HepG2 (cell line): Measurements from ENCODE around the gene PDGFA. TPM values are rescaled to one million over a fixed set of nuclear protein-coding genes. Genes with fewer than 3 reads are reported as not detected.

Source experiments
- EHMT2 ChIP-seq: fragments of 200-600 bp; sonication (generic); IDR thresholded peaks from 2 replicates; pipeline ENCODE4 v1.7.0; 2017; ENCODE audit warnings: antibody characterized with exemption, low read depth, low read length, borderline replicate concordance
- FOXP4 ChIP-seq: sonication (generic); formaldehyde crosslinking; IDR thresholded peaks from 2 replicates; pipeline ENCODE4 v1.4.0; 2020; ENCODE audit warnings: missing genetic modification reagents
- MTA1 ChIP-seq: sonication (generic); formaldehyde crosslinking; IDR thresholded peaks from 2 replicates; pipeline ENCODE4 v1.4.0; 2020; ENCODE audit warnings: missing genetic modification reagents, mild to moderate bottlenecking, borderline replicate concordance
- NPAS2 ChIP-seq: sonication (generic); formaldehyde crosslinking; IDR thresholded peaks from 2 replicates; pipeline ENCODE4 v1.8.0; 2022; ENCODE audit warnings: mild to moderate bottlenecking, missing genetic modification reagents, borderline replicate concordance
- TGIF2 ChIP-seq: IDR thresholded peaks from 2 replicates; pipeline ENCODE4 v1.6.1; 2016; ENCODE audit warnings: control low read depth, missing compliant biosample characterization
- TOE1 ChIP-seq: sonication (generic); formaldehyde crosslinking; IDR thresholded peaks from 2 replicates; pipeline ENCODE4 v1.4.0; 2020; ENCODE audit warnings: mild to moderate bottlenecking, missing genetic modification reagents
- ZBTB20 ChIP-seq: sonication (generic); formaldehyde crosslinking; IDR thresholded peaks from 2 replicates; pipeline ENCODE4 v1.8.1; 2023; ENCODE audit warnings: missing genetic modification reagents, low read depth, mild to moderate bottlenecking, borderline replicate concordance
- ZBTB26 ChIP-seq: IDR thresholded peaks from 2 replicates; pipeline ENCODE4 v1.6.1; 2016; ENCODE audit warnings: missing compliant biosample characterization, missing genetic modification reagents, borderline replicate concordance
- ZC3H4 ChIP-seq: sonication (generic); formaldehyde crosslinking; IDR thresholded peaks from 2 replicates; pipeline ENCODE4 v1.4.0; 2020; ENCODE audit warnings: missing genetic modification reagents, borderline replicate concordance
- ZNF253 ChIP-seq: sonication (generic); formaldehyde crosslinking; IDR thresholded peaks from 2 replicates; pipeline ENCODE4 v1.8.0; 2022; ENCODE audit warnings: mild to moderate bottlenecking, missing genetic modification reagents, borderline replicate concordance
- ZNF543 ChIP-seq: sonication (generic); formaldehyde crosslinking; IDR thresholded peaks from 2 replicates; pipeline ENCODE4 v1.4.0; 2020; ENCODE audit warnings: mild to moderate bottlenecking, missing genetic modification reagents
- ZNF556 ChIP-seq: sonication (generic); formaldehyde crosslinking; IDR thresholded peaks from 2 replicates; pipeline ENCODE4 v1.4.0; 2020; ENCODE audit warnings: mild to moderate bottlenecking, missing genetic modification reagents, borderline replicate concordance
- ZNF614 ChIP-seq: IDR thresholded peaks from 2 replicates; pipeline ENCODE4 v1.6.1; 2018; ENCODE audit warnings: missing biosample characterization, missing genetic modification reagents, inconsistent platforms, borderline replicate concordance
- ZNF678 ChIP-seq: sonication (generic); formaldehyde crosslinking; IDR thresholded peaks from 2 replicates; pipeline ENCODE4 v1.4.0; 2020; ENCODE audit warnings: mild to moderate bottlenecking, missing genetic modification reagents
- ZNF790 ChIP-seq: sonication (generic); formaldehyde crosslinking; IDR thresholded peaks from 2 replicates; pipeline ENCODE4 v1.8.0; 2022; ENCODE audit warnings: missing genetic modification reagents, mild to moderate bottlenecking, borderline replicate concordance
- ZNF841 ChIP-seq: sonication (generic); formaldehyde crosslinking; IDR thresholded peaks from 2 replicates; pipeline ENCODE4 v1.8.1; 2023; ENCODE audit warnings: missing genetic modification reagents, borderline replicate concordance
- ZSCAN21 ChIP-seq: sonication (generic); formaldehyde crosslinking; IDR thresholded peaks from 2 replicates; pipeline ENCODE4 v1.8.0; 2022; ENCODE audit warnings: mild to moderate bottlenecking, missing genetic modification reagents, moderate library complexity, borderline replicate concordance
- polyA plus RNA-seq, 8 experiments: library from polyadenylated mRNA; depleted of rRNA in 3 of 8; stranded (reverse) in 7 of 8; unstranded in 1 of 8; fragments of >200 nt; fragmentation: Illumina TruSeq in 4 of 8; extraction: Trizol in 4 of 8; gene quantifications; 2 replicates each; pipeline versions ENCODE4 v1.2.1 to v1.2.3, GENCODE V29; 2011 to 2016; ENCODE audit warnings: low read depth in 4 of 8, missing spikeins in 1 of 8, mixed read lengths in 1 of 8; ENCODE audit not compliant: insufficient read depth in 1 of 8
- total RNA-seq, 5 experiments: library from RNA; depleted of rRNA; stranded (reverse); fragments of >200 nt; fragmentation: Illumina TruSeq; extraction: Trizol; gene quantifications; 2 replicates each; pipeline ENCODE4 v1.2.3, GENCODE V29; 2016; ENCODE audit warnings: low read depth in 1 of 5
- TF ChIP-seq, protein P1 (sequence below): sonication (generic); formaldehyde crosslinking; IDR thresholded peaks from 2 replicates; pipeline ENCODE4 v1.5.0; 2020; ENCODE audit warnings: mild to moderate bottlenecking, missing genetic modification reagents
- TF ChIP-seq, protein P2 (sequence below), 2 experiments: IDR thresholded peaks; 2 replicates each; pipeline ENCODE4 v1.6.1; 2011 to 2012; ENCODE audit warnings: low read length in 2 of 2, borderline replicate concordance in 1 of 2, low read depth in 1 of 2, mild to moderate bottlenecking in 1 of 2, moderate library complexity in 1 of 2

PDGFA gene
- total and polyA plus RNA-seq, 2 of the 13 experiments (the other 11 are each of a cell fraction or from before 2014, with no cell fraction given): 1.5 to 3.4 TPM

DNA sequence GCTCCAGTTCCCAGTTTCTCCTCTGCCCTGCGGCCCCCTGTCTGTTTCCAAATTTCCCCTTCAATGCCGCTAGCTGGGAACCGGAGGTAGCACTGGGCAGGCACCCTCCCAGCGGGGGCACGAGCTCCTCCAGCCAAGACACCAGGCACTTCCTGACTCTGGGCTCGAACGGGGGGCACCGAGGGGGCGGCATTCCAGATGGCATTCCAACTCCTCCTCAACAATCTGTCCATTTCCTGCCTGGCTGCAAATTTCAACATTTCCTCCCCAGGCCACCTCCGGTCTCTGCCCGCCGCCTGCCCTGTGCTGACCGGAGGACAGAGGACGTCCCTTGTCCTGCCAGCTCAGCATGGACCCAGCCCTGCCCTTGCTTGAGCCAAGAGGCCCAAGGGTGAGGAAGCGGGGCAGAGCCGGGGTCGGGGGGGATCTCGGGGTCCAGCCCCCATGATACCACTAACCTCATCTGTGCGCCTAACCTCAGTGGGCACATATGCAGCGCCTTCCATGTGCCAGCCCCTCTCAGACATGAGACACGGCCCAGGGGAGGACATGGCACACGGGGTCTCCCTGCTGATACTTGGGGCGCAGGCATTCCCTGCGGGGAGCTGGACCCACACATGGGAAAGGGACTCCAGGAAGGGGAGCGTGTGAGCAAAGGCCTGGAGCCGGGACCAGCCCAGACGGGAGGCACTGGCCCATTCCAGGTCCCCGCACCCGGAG, 58.0 kb downstream of the PDGFA start (continued):
- TF ChIP-seq ZNF841 (CRISPR knock-in tag): no peak
- TF ChIP-seq, protein P1, sequence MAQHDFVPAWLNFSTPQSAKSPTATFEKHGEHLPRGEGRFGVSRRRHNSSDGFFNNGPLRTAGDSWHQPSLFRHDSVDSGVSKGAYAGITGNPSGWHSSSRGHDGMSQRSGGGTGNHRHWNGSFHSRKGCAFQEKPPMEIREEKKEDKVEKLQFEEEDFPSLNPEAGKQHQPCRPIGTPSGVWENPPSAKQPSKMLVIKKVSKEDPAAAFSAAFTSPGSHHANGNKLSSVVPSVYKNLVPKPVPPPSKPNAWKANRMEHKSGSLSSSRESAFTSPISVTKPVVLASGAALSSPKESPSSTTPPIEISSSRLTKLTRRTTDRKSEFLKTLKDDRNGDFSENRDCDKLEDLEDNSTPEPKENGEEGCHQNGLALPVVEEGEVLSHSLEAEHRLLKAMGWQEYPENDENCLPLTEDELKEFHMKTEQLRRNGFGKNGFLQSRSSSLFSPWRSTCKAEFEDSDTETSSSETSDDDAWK: no peak
- TF ChIP-seq ZNF790 (CRISPR knock-in tag): no peak
- no peak for TF ChIP-seq EHMT2
- TF ChIP-seq, protein P2, sequence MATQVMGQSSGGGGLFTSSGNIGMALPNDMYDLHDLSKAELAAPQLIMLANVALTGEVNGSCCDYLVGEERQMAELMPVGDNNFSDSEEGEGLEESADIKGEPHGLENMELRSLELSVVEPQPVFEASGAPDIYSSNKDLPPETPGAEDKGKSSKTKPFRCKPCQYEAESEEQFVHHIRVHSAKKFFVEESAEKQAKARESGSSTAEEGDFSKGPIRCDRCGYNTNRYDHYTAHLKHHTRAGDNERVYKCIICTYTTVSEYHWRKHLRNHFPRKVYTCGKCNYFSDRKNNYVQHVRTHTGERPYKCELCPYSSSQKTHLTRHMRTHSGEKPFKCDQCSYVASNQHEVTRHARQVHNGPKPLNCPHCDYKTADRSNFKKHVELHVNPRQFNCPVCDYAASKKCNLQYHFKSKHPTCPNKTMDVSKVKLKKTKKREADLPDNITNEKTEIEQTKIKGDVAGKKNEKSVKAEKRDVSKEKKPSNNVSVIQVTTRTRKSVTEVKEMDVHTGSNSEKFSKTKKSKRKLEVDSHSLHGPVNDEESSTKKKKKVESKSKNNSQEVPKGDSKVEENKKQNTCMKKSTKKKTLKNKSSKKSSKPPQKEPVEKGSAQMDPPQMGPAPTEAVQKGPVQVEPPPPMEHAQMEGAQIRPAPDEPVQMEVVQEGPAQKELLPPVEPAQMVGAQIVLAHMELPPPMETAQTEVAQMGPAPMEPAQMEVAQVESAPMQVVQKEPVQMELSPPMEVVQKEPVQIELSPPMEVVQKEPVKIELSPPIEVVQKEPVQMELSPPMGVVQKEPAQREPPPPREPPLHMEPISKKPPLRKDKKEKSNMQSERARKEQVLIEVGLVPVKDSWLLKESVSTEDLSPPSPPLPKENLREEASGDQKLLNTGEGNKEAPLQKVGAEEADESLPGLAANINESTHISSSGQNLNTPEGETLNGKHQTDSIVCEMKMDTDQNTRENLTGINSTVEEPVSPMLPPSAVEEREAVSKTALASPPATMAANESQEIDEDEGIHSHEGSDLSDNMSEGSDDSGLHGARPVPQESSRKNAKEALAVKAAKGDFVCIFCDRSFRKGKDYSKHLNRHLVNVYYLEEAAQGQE (IDR thresholded peaks at IDR 0.05; ENCODE audit: borderline replicate concordance in 1 of 2, low read depth in 1 of 2, low read length in 2 of 2): 0 out of 4 replicates have a peak, but pooled peaks of 1 of the 2 experiments have one; percentile 3
- TF ChIP-seq ZNF614 (CRISPR knock-in tag): no peak
- TF ChIP-seq ZSCAN21 (CRISPR knock-in tag): no peak
- no peak for TF ChIP-seq ZBTB20 (CRISPR knock-in tag)
- TF ChIP-seq ZC3H4: no peak
- TF ChIP-seq ZNF556 (CRISPR knock-in tag): no peak
- TF ChIP-seq ZNF253: no peak
- TF ChIP-seq ZNF678: no peak
- TF ChIP-seq NPAS2: no peak
- no peak for TF ChIP-seq MTA1
- 0 out of 2 replicates have a peak, but pooled peaks have one; percentile 56 for TF ChIP-seq FOXP4
- no peak for TF ChIP-seq ZNF543 (CRISPR knock-in tag)
- no peak for TF ChIP-seq TOE1 (CRISPR knock-in tag)
- TF ChIP-seq TGIF2 (CRISPR knock-in tag): no peak
- TF ChIP-seq ZBTB26: no peak
